NB4 (cell line): ENCODE results near the gene AFF3.

Source experiments
- CTCF ChIP-seq: IDR thresholded peaks from one replicate; pipeline ENCODE4 v1.5.1; 2012; ENCODE audit warnings: low read depth, low read length
- POLR2A ChIP-seq: IDR thresholded peaks from 2 replicates; pipeline ENCODE4 v1.6.1; 2011; ENCODE audit warnings: mild to moderate bottlenecking; ENCODE audit not compliant: insufficient read length; ENCODE audit errors: extremely low read depth

- TF ChIP-seq CTCF (no peak), POLR2A (no peak)
These were observed 498.0 kb downstream of the AFF3 start for GRCh38 chr2:99644419-99644787.
